H1 (cell line): ENCODE measurements around the gene ZBTB2. TPM values are rescaled to one million over a fixed set of nuclear protein-coding genes. Genes with fewer than 3 reads are reported as not detected.

Experiments used
- BACH1 ChIP-seq: IDR thresholded peaks from 2 replicates; pipeline ENCODE4 v1.6.1; 2012; ENCODE audit warnings: low read length, improper control_type of control experiment
- EP300 ChIP-seq, 2 experiments: IDR thresholded peaks; 1 replicate in 1 of 2; 2 replicates in 1 of 2; pipeline ENCODE4 v1.6.1; 2011 to 2012; ENCODE audit warnings: low read depth in 2 of 2, low read length in 2 of 2, mild to moderate bottlenecking in 2 of 2, borderline replicate concordance in 1 of 2, inconsistent platforms in 1 of 2, moderate library complexity in 1 of 2
- GTF2F1 ChIP-seq: IDR thresholded peaks from 2 replicates; pipeline ENCODE4 v1.6.1; 2012; ENCODE audit warnings: low read depth, low read length, improper control_type of control experiment, borderline replicate concordance
- KDM1A ChIP-seq: fragments of 200-600, 300-600 bp; sonication (generic); IDR thresholded peaks from 2 replicates; pipeline ENCODE4 v1.7.1; 2016; ENCODE audit warnings: mild to moderate bottlenecking, low read length, borderline replicate concordance
- NRF1 ChIP-seq: IDR thresholded peaks from 2 replicates; pipeline ENCODE4 v1.6.1; 2011; ENCODE audit warnings: mild to moderate bottlenecking, low read depth, low read length, improper control_type of control experiment
- POLR2AphosphoS5 ChIP-seq: IDR thresholded peaks from 2 replicates; pipeline ENCODE4 v1.6.1; 2011; ENCODE audit warnings: low read depth, low read length
- SIRT6 ChIP-seq: IDR thresholded peaks from one replicate; pipeline ENCODE4 v1.7.1; 2012; ENCODE audit warnings: low read length, inconsistent platforms
- TCF12 ChIP-seq: IDR thresholded peaks from 2 replicates; pipeline ENCODE4 v1.6.1; 2011; ENCODE audit warnings: low read depth, mild to moderate bottlenecking, low read length
- polyA plus RNA-seq, 7 experiments: library from polyadenylated mRNA; depleted of rRNA in 3 of 7; stranded (reverse) in 5 of 7; unstranded in 2 of 7; fragments of >200 nt in 5 of 7; fragments of 200-250 nt in 2 of 7; gene quantifications; 1 replicate in 5 of 7; 2 replicates in 1 of 7; 4 replicates in 1 of 7; pipeline versions ENCODE4 v1.2.1 to v1.2.3, GENCODE V29; 2011 to 2013; ENCODE audit warnings: missing spikeins in 2 of 7, mixed read lengths in 2 of 7
- total RNA-seq: library from RNA; stranded (reverse); fragmentation: NEBNext Ultra II Directional; extraction: Animal tissue kit (Norgen Biotek cat#: 25700); gene quantifications from 2 replicates; pipeline ENCODE4 v1.2.1, GENCODE V29; 2021
- TF ChIP-seq, protein P1 (sequence below): fragments of 300-600 bp; sonication (generic); IDR thresholded peaks from 2 replicates; pipeline ENCODE4 v1.7.1; 2012; ENCODE audit warnings: low read length, moderate library complexity, mild to moderate bottlenecking, inconsistent platforms; ENCODE audit not compliant: insufficient replicate concordance
- TF ChIP-seq, protein P2 (sequence below): IDR thresholded peaks from 2 replicates; pipeline ENCODE4 v1.6.1; 2011; ENCODE audit warnings: low read depth, mild to moderate bottlenecking, low read length; ENCODE audit not compliant: insufficient read depth
- TF ChIP-seq, protein P3 (sequence below): IDR thresholded peaks from 2 replicates; pipeline ENCODE4 v1.6.1; 2011; ENCODE audit warnings: low read length, improper control_type of control experiment

ZBTB2 gene
- total and polyA plus RNA-seq, 2 of the 8 experiments (the other 6 are each of a cell fraction or from before 2014, with no cell fraction given): 16.1 to 23.7 TPM

DNA sequence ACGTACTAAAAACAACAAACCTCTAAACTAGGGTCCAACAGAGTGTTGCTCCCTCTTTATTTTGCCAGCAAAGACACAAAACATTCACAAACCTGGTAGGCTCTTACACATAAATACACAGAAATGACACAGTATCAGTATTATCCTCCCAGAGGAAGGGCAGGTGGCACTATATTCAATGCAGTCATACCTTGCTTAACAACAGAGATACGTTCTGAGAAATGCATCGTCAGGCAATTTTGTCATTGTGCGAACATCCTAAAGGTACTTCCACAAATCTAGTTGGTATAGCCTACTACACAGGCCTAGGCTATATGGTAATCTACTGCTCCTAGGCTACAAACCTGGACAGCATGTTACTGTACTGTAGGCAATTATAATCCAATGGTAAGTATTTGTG, 9.6 kb downstream of the ZBTB2 start (continued):
- TF ChIP-seq, protein P1, sequence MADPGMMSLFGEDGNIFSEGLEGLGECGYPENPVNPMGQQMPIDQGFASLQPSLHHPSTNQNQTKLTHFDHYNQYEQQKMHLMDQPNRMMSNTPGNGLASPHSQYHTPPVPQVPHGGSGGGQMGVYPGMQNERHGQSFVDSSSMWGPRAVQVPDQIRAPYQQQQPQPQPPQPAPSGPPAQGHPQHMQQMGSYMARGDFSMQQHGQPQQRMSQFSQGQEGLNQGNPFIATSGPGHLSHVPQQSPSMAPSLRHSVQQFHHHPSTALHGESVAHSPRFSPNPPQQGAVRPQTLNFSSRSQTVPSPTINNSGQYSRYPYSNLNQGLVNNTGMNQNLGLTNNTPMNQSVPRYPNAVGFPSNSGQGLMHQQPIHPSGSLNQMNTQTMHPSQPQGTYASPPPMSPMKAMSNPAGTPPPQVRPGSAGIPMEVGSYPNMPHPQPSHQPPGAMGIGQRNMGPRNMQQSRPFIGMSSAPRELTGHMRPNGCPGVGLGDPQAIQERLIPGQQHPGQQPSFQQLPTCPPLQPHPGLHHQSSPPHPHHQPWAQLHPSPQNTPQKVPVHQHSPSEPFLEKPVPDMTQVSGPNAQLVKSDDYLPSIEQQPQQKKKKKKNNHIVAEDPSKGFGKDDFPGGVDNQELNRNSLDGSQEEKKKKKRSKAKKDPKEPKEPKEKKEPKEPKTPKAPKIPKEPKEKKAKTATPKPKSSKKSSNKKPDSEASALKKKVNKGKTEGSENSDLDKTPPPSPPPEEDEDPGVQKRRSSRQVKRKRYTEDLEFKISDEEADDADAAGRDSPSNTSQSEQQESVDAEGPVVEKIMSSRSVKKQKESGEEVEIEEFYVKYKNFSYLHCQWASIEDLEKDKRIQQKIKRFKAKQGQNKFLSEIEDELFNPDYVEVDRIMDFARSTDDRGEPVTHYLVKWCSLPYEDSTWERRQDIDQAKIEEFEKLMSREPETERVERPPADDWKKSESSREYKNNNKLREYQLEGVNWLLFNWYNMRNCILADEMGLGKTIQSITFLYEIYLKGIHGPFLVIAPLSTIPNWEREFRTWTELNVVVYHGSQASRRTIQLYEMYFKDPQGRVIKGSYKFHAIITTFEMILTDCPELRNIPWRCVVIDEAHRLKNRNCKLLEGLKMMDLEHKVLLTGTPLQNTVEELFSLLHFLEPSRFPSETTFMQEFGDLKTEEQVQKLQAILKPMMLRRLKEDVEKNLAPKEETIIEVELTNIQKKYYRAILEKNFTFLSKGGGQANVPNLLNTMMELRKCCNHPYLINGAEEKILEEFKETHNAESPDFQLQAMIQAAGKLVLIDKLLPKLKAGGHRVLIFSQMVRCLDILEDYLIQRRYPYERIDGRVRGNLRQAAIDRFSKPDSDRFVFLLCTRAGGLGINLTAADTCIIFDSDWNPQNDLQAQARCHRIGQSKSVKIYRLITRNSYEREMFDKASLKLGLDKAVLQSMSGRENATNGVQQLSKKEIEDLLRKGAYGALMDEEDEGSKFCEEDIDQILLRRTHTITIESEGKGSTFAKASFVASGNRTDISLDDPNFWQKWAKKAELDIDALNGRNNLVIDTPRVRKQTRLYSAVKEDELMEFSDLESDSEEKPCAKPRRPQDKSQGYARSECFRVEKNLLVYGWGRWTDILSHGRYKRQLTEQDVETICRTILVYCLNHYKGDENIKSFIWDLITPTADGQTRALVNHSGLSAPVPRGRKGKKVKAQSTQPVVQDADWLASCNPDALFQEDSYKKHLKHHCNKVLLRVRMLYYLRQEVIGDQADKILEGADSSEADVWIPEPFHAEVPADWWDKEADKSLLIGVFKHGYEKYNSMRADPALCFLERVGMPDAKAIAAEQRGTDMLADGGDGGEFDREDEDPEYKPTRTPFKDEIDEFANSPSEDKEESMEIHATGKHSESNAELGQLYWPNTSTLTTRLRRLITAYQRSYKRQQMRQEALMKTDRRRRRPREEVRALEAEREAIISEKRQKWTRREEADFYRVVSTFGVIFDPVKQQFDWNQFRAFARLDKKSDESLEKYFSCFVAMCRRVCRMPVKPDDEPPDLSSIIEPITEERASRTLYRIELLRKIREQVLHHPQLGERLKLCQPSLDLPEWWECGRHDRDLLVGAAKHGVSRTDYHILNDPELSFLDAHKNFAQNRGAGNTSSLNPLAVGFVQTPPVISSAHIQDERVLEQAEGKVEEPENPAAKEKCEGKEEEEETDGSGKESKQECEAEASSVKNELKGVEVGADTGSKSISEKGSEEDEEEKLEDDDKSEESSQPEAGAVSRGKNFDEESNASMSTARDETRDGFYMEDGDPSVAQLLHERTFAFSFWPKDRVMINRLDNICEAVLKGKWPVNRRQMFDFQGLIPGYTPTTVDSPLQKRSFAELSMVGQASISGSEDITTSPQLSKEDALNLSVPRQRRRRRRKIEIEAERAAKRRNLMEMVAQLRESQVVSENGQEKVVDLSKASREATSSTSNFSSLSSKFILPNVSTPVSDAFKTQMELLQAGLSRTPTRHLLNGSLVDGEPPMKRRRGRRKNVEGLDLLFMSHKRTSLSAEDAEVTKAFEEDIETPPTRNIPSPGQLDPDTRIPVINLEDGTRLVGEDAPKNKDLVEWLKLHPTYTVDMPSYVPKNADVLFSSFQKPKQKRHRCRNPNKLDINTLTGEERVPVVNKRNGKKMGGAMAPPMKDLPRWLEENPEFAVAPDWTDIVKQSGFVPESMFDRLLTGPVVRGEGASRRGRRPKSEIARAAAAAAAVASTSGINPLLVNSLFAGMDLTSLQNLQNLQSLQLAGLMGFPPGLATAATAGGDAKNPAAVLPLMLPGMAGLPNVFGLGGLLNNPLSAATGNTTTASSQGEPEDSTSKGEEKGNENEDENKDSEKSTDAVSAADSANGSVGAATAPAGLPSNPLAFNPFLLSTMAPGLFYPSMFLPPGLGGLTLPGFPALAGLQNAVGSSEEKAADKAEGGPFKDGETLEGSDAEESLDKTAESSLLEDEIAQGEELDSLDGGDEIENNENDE: no peak
- TF ChIP-seq NRF1: no peak
- TF ChIP-seq BACH1: no peak
- TF ChIP-seq, protein P2, sequence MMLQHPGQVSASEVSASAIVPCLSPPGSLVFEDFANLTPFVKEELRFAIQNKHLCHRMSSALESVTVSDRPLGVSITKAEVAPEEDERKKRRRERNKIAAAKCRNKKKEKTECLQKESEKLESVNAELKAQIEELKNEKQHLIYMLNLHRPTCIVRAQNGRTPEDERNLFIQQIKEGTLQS: no peak
- no peak for TF ChIP-seq EP300 (IDR thresholded peaks at IDR 0.05; ENCODE audit: borderline replicate concordance in 1 of 2, low read depth in 2 of 2, low read length in 2 of 2)
- TF ChIP-seq GTF2F1: no peak
- TF ChIP-seq POLR2AphosphoS5: no peak
- no peak for TF ChIP-seq KDM1A
- TF ChIP-seq SIRT6: no peak
- TF ChIP-seq TCF12: no peak
- TF ChIP-seq, protein P3, sequence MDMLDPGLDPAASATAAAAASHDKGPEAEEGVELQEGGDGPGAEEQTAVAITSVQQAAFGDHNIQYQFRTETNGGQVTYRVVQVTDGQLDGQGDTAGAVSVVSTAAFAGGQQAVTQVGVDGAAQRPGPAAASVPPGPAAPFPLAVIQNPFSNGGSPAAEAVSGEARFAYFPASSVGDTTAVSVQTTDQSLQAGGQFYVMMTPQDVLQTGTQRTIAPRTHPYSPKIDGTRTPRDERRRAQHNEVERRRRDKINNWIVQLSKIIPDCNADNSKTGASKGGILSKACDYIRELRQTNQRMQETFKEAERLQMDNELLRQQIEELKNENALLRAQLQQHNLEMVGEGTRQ: no peak
